Measurements from ENCODE around the gene WDR20. TPM values are rescaled to one million over a fixed set of nuclear protein-coding genes. Genes with fewer than 3 reads are reported as not detected.
A peak's percentile ranks its signal among the peaks of the same experiment; 100 is the strongest.

The WDR20 gene
- total RNA-seq, 1 donor: 15.6 TPM

GRCh38 chr14:102182190-102182589, 42.5 kb downstream of the WDR20 start:
- Histone ChIP-seq H3K79me2 (ENCODE audit: insufficient read depth, low read length) (peaks cover 79% of the 10 kb centered on the region), H3K4me3 (ENCODE audit: insufficient read depth, low read length) (no peak overlapping the region), H3K4me2 (ENCODE audit: insufficient read depth, low read length) (peak overlapping the region; percentile 65), H3K4me1 (ENCODE audit: insufficient read depth, low read length) (peaks cover 38% of the 10 kb centered on the region), H2AFZ (ENCODE audit: low read length) (no peak overlapping the region), H3K27me3 (ENCODE audit: insufficient read depth, low read length) (no peaks in the 10 kb centered on the region), H3K36me3 (ENCODE audit: insufficient read depth, low read length) (no peaks in the 10 kb centered on the region), H4K20me1 (ENCODE audit: insufficient read depth, low read length) (peaks cover 45% of the 10 kb centered on the region), H3K9me3 (ENCODE audit: low read depth, low read length) (no peaks in the 10 kb centered on the region), H3K27ac (ENCODE audit: low read depth, low read length) (peak overlapping the region; percentile 42)
- peak; percentile 80 for DNase-seq (ENCODE audit: insufficient read length, low spot score, missing footprints)
- no peak for TF ChIP-seq CTCF (IDR thresholded peaks at IDR 0.05; ENCODE audit: extremely low read depth, low read depth, low read length)

GRCh38 chr14:102182936-102183619, 43.4 kb downstream of the WDR20 start:
- Histone ChIP-seq H4K20me1 (ENCODE audit: insufficient read depth, low read length) (peaks cover 46% of the 10 kb centered on the region), H3K4me1 (ENCODE audit: insufficient read depth, low read length) (peaks cover 42% of the 10 kb centered on the region), H3K36me3 (ENCODE audit: insufficient read depth, low read length) (no peaks in the 10 kb centered on the region), H3K27ac (ENCODE audit: low read depth, low read length) (peak overlapping the region; percentile 42), H3K9me3 (ENCODE audit: low read depth, low read length) (no peaks in the 10 kb centered on the region), H3K4me2 (ENCODE audit: insufficient read depth, low read length) (peak overlapping the region; percentile 65), H3K27me3 (ENCODE audit: insufficient read depth, low read length) (no peaks in the 10 kb centered on the region), H2AFZ (ENCODE audit: low read length) (no peak overlapping the region), H3K4me3 (ENCODE audit: insufficient read depth, low read length) (no peak overlapping the region), H3K79me2 (ENCODE audit: insufficient read depth, low read length) (peaks cover 79% of the 10 kb centered on the region)
- TF ChIP-seq CTCF (IDR thresholded peaks at IDR 0.05; ENCODE audit: extremely low read depth, low read depth, low read length): no peak
- no peak for DNase-seq (ENCODE audit: insufficient read length, low spot score, missing footprints)

GRCh38 chr14:102183886-102184285, 44.2 kb downstream of the WDR20 start:
- H3K9me3 ChIP-seq (ENCODE audit: low read depth, low read length): no peaks in the 10 kb centered on the region
- H3K27me3 ChIP-seq (ENCODE audit: insufficient read depth, low read length): no peaks in the 10 kb centered on the region
- H3K4me2 ChIP-seq (ENCODE audit: insufficient read depth, low read length): no peak overlapping the region
- peaks cover 48% of the 10 kb centered on the region for H3K4me1 ChIP-seq (ENCODE audit: insufficient read depth, low read length)
- no peak for TF ChIP-seq CTCF (IDR thresholded peaks at IDR 0.05; ENCODE audit: extremely low read depth, low read depth, low read length)
- no peak for DNase-seq (ENCODE audit: insufficient read length, low spot score, missing footprints)
- no peak overlapping the region for H3K4me3 ChIP-seq (ENCODE audit: insufficient read depth, low read length)
- peaks cover 44% of the 10 kb centered on the region for H4K20me1 ChIP-seq (ENCODE audit: insufficient read depth, low read length)
- no peak overlapping the region for H3K27ac ChIP-seq (ENCODE audit: low read depth, low read length)
- H3K79me2 ChIP-seq (ENCODE audit: insufficient read depth, low read length): peaks cover 80% of the 10 kb centered on the region
- no peak overlapping the region for H2AFZ ChIP-seq (ENCODE audit: low read length)
- no peaks in the 10 kb centered on the region for H3K36me3 ChIP-seq (ENCODE audit: insufficient read depth, low read length)

- Histone ChIP-seq H3K36me3 (ENCODE audit: insufficient read depth, low read length) (no peaks in the 10 kb centered on the region), H3K9me3 (ENCODE audit: low read depth, low read length) (no peaks in the 10 kb centered on the region), H3K27ac (ENCODE audit: low read depth, low read length) (no peak overlapping the region), H4K20me1 (ENCODE audit: insufficient read depth, low read length) (peaks cover 44% of the 10 kb centered on the region), H3K4me1 (ENCODE audit: insufficient read depth, low read length) (peaks cover 48% of the 10 kb centered on the region), H3K4me2 (ENCODE audit: insufficient read depth, low read length) (no peak overlapping the region), H2AFZ (ENCODE audit: low read length) (no peak overlapping the region), H3K27me3 (ENCODE audit: insufficient read depth, low read length) (no peaks in the 10 kb centered on the region), H3K4me3 (ENCODE audit: insufficient read depth, low read length) (no peak overlapping the region), H3K79me2 (ENCODE audit: insufficient read depth, low read length) (peaks cover 83% of the 10 kb centered on the region)
- no peak for TF ChIP-seq CTCF (IDR thresholded peaks at IDR 0.05; ENCODE audit: extremely low read depth, low read depth, low read length)
- no peak for DNase-seq (ENCODE audit: insufficient read length, low spot score, missing footprints)
Observed at GRCh38 chr14:102184316-102185035, 44.8 kb downstream of the WDR20 start.

Measured in osteoblast (primary cell).